GM18498 (cell line): ENCODE measurements around the gene HNRNPC.
"Not testable (repeated sequence)": the region's sequence is repeated elsewhere in the genome, so short reads cannot be mapped to it uniquely, and the experiment has no call there.

ENCODE experiments used
- ATAC-seq: cut with Tn5 transposase; IDR thresholded peaks from one replicate; pipeline ENCODE4 v1.9.1; 2021; ENCODE audit warnings: mild to moderate bottlenecking, moderate library complexity; ENCODE audit not compliant: unreplicated experiment

The HNRNPC gene

GRCh38 chr14:21194597-21194996 is 74.6 kb downstream of the HNRNPC start:
- no peak for ATAC-seq

DNA sequence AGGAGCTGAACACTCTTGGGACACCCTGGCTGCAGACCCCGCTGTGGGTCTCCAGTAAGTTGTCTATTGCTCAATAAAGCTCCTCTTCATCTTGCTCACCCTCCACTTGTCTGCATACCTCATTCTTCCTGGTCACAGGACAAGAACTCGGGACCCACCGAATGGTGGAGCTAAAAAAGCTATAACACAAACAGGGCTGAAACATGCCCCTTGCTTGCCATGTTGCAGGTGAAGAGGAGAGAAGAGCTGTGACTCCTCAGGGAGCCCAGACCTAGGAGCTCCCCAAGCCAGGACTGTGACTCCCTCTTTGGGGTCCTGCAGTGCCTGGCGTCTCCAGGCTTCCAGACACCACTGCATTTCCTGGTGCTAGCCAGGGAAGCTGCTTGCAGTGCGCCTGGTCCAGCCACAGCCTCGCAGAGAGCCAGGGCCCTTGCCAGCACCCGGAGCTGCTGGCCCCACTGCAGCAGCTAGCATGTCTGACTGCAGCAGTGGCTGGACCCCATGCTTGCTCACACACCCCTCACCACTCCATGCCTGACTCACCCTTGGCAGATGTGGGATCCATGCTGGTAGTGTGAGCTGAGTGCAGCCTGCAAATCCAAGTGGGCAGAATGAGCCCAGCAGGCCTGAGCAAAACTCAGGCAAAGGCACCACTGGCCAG is 76.2 kb downstream of the HNRNPC start:
- no peak for ATAC-seq

GRCh38 chr14:21192447-21192822 is 76.8 kb downstream of the HNRNPC start:
- ATAC-seq = no peak

DNA sequence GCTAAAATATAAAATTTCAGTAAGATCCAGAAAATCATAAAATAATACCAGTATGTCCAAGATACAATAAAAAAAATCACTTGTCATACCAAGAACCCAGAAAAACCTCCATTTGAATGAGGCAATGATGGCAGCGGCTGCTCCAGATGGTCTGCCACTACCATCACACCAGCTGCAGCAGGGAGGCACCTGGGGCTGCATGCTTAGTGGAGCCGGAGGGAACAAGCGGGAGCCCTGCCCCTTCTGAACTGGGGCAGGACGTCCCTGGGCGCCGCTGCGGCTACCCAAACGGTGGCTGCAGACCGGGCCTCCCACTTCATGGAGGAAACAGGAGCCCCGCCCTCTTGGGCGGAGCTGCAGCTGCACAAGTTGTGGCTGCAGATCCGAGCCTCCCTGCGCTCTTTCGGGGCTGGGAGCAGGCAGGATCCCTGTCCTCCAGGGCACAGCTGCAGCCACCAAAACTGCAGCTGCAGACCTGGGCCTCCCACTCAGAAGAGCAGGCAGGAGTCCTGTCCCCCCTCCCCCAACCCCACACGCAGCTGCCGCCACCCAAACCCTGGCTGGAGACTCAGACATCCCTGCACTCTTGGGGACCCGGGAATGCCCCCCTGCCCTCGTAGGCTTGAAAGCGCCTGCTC is 77.3 kb downstream of the HNRNPC start:
- peak; percentile 91 for ATAC-seq

- ATAC-seq = no peak
These were observed 77.9 kb downstream of the HNRNPC start for GRCh38 chr14:21191261-21191808.

DNA sequence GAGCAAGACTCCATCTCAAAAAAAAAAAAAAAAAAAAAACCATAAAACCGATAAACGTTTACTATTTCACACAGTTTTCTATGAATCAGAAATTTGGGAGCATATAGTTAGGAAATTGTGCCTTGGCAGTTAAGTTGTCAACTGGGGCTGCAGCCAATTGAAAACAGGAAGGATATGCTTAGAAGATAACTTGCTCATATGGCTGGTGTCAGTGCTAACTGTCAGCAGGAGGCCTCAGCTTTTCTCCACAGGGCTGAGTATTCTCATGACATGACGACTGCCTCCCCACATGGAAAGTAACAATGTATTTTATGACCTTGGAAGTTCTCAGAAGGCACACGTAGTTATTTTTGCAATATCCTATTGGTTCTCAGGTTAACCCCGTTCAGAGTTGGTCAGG is 83.8 kb downstream of the HNRNPC start:
- ATAC-seq = no peak

DNA sequence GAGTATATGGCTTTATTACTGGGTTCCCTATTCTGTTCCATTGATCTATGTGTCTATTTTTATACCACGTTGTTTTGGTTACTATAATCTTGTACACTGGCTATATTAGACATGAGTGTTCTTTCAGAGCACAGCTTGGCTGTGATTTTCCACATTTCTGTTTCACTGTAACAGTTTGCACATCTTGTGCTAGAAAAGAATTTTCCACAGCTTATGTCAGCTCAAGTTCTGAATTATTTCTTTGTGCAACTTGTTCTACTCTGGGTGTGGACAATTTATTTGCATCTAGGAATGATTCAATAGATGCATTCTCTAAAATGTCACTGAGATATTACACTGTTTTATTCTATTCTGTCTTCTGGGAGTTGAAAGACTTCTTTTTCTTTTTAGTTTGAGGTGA is 85.0 kb downstream of the HNRNPC start:
- ATAC-seq = no peak

DNA sequence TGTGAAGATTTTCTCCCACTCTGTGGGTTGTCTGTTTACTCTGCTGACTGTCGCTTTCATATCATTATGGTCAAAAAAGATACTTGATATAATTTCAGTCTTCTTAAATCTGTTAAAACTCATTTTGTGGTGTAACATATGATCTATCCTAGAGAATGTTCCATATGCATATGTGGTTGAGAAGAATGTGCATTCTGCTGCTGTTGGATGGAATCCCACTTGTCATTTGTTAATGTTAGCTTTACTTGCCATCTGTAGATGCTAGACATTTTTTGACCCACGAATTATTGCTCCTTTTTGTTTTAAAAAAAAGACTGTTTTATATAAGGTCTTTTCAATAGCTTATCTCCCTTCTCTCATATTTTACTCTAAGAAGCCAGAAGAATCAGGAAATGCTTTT is 87.1 kb downstream of the HNRNPC start:
- ATAC-seq = no peak

DNA sequence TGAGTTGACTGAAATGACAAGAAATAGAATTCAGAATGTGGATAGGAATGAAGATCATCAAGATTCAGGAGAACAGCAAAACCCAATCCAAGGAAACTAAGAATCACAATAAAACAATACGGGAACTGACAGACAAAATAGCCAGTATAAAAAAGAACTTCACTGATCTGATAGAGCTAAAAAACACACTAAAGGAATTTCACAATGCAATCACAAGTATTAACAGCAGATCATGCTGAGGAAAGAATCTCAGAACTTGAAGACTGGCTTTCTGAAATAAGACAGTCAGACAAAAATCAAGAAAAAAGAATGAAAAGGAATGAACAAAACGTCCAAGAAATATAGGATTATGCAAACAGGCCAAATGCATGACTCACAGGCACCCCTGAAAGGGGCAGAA is 98.1 kb downstream of the HNRNPC start:
- no peak for ATAC-seq

- no peak for ATAC-seq
These were observed 99.7 kb downstream of the HNRNPC start for GRCh38 chr14:21169573-21169972.

- ATAC-seq = no peak
These were observed 101.2 kb downstream of the HNRNPC start for GRCh38 chr14:21168055-21168454.

- ATAC-seq = not testable (repeated sequence)
These were observed 103.6 kb downstream of the HNRNPC start for GRCh38 chr14:21165670-21166069.

GRCh38 chr14:21165002-21165605 is 104.1 kb downstream of the HNRNPC start:
- not testable (repeated sequence) for ATAC-seq

- ATAC-seq = no peak
These were observed 105.4 kb downstream of the HNRNPC start for GRCh38 chr14:21163871-21164291.

DNA sequence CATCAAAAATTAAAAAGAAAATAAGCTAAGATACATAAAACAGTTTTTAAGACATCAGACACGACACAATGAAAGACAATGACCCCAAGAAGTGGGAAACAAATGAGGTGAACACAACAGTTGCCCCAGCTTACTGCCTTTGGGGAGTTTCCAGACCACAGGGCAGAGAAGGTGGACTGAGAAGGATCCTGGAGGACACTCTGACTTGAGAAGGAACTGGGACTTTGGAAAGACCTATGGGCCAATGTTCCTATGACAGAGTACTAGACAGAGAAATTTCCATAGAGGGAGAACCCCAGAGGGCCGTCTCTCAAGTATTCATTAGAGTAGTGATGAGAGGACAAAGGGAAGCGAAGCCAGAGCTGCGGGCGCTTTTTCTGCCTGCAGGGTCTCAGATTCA is 107.2 kb downstream of the HNRNPC start:
- ATAC-seq = no peak

DNA sequence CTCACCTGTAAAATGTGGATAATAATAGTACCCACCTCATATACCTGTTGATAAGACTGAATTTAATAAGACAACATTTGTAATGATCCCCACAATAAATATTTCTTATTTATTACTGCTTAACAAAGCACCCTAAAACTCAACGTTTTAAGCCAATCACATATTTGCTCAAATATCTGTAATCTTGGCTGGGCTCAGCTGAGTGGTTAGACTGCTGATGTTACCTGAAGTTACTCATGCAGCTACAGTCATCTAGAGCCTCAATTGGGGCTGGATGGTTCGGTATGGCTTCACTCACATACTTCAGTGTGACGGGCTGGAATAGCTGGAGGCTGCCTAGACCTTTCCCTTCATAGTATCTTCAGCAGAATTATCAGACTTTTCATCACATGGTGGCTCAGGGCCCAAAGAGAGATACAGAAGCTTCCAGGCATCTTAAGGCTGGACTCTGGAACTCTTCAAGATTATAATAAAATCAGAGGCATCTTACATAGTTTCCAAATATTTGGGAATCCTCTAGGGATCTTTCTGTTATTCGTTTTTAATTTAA is 109.1 kb downstream of the HNRNPC start:
- ATAC-seq = no peak
